ENCODE results near the gene EWSR1. TPM values are rescaled to one million over a fixed set of nuclear protein-coding genes. Genes with fewer than 3 reads are reported as not detected.
A peak's percentile ranks its signal among the peaks of the same experiment; 100 is the strongest.

The EWSR1 gene
- total RNA-seq, 2 experiments from 2014 or later: 336 to 408 TPM

- DNase-seq: no peak
- Mint-ChIP-seq H3K9me3 (ENCODE audit: low read depth) (no peaks in the 10 kb centered on the region), H3K4me1 (peaks cover 10% of the 10 kb centered on the region), H3K27me3 (peaks cover 2% of the 10 kb centered on the region), H3K36me3 (no peaks in the 10 kb centered on the region), H3K27ac (no peak overlapping the region), H3K4me3 (no peak overlapping the region)
- ATAC-seq: no peak
- CTCF ChIA-PET: interaction anchor here (1.5 kb wide), 1 partner anchor 103 kb away, joined by 3 read pairs; no protein-coding TSS in a partner anchor
These were observed 11.3 kb upstream of the EWSR1 start for GRCh38 chr22:29256606-29257325.

GRCh38 chr22:29257751-29258181 lies 10.3 kb upstream of the EWSR1 start:
- Mint-ChIP-seq H3K4me1 (peaks cover 10% of the 10 kb centered on the region), H3K9me3 (ENCODE audit: low read depth) (no peaks in the 10 kb centered on the region), H3K36me3 (no peaks in the 10 kb centered on the region), H3K27ac (no peak overlapping the region), H3K4me3 (no peak overlapping the region), H3K27me3 (no peaks in the 10 kb centered on the region)
- ATAC-seq (no peak), DNase-seq (no peak)
- CTCF ChIA-PET: no interaction called here

GRCh38 chr22:29258407-29259252 lies 9.4 kb upstream of the EWSR1 start:
- Mint-ChIP-seq H3K9me3 (ENCODE audit: low read depth) (no peaks in the 10 kb centered on the region), H3K36me3 (no peaks in the 10 kb centered on the region), H3K4me3 (no peak overlapping the region), H3K27ac (no peak overlapping the region), H3K4me1 (peaks cover 10% of the 10 kb centered on the region), H3K27me3 (no peaks in the 10 kb centered on the region)
- CTCF ChIA-PET: no interaction called here
- DNase-seq (no peak), ATAC-seq (no peak)

GRCh38 chr22:29259253-29259899 lies 8.7 kb upstream of the EWSR1 start:
- peaks cover 2% of the 10 kb centered on the region for H3K36me3 Mint-ChIP-seq
- DNase-seq (no peak), ATAC-seq (no peak)
- H3K27ac Mint-ChIP-seq: no peak overlapping the region
- CTCF ChIA-PET: no interaction called here
- peaks cover 6% of the 10 kb centered on the region for H3K4me1 Mint-ChIP-seq
- no peaks in the 10 kb centered on the region for H3K27me3 Mint-ChIP-seq
- no peak overlapping the region for H3K4me3 Mint-ChIP-seq
- no peaks in the 10 kb centered on the region for H3K9me3 Mint-ChIP-seq (ENCODE audit: low read depth)

- no peak for ATAC-seq
- Mint-ChIP-seq H3K4me1 (peaks cover 2% of the 10 kb centered on the region), H3K9me3 (ENCODE audit: low read depth) (no peaks in the 10 kb centered on the region), H3K27ac (no peak overlapping the region), H3K36me3 (peaks cover 5% of the 10 kb centered on the region), H3K27me3 (no peaks in the 10 kb centered on the region), H3K4me3 (no peak overlapping the region)
- CTCF ChIA-PET: no interaction called here
- DNase-seq: no peak
These were observed 8.0 kb upstream of the EWSR1 start for GRCh38 chr22:29260031-29260560.

- DNase-seq: no peak
- ATAC-seq: no peak
- H3K27me3 Mint-ChIP-seq: no peaks in the 10 kb centered on the region
- H3K4me3 Mint-ChIP-seq: no peak overlapping the region
- H3K36me3 Mint-ChIP-seq: peaks cover 5% of the 10 kb centered on the region
- peaks cover 2% of the 10 kb centered on the region for H3K4me1 Mint-ChIP-seq
- H3K9me3 Mint-ChIP-seq (ENCODE audit: low read depth): no peaks in the 10 kb centered on the region
- CTCF ChIA-PET: interaction anchor here (1.0 to 1.1 kb wide), 2 partner anchors 9 to 15 kb away, joined by 4 read pairs; no protein-coding TSS in a partner anchor
- peak overlapping the region; percentile 28 for H3K27ac Mint-ChIP-seq
These were observed 7.3 kb upstream of the EWSR1 start for GRCh38 chr22:29260601-29261315.

- Mint-ChIP-seq H3K4me1 (peaks cover 9% of the 10 kb centered on the region), H3K27ac (no peak overlapping the region), H3K4me3 (no peak overlapping the region), H3K36me3 (peaks cover 11% of the 10 kb centered on the region), H3K9me3 (ENCODE audit: low read depth) (no peaks in the 10 kb centered on the region), H3K27me3 (no peaks in the 10 kb centered on the region)
- DNase-seq (no peak), ATAC-seq (no peak)
- CTCF ChIA-PET: interaction anchor here (1.2 kb wide), 1 partner anchor 19 kb away, joined by 4 read pairs; no protein-coding TSS in a partner anchor
These were observed 4.2 kb upstream of the EWSR1 start for GRCh38 chr22:29263791-29264276.

- CTCF ChIA-PET: interaction anchor here (1.2 kb wide), 1 partner anchor 20 kb away, joined by 4 read pairs; no protein-coding TSS in a partner anchor
These were observed 2.8 kb upstream of the EWSR1 start for GRCh38 chr22:29265305-29265704.

GRCh38 chr22:29265929-29266328 lies 2.1 kb upstream of the EWSR1 start:
- CTCF ChIA-PET: interaction anchor here (2.8 kb wide), 1 partner anchor 63 kb away, joined by 9 read pairs; no protein-coding TSS in a partner anchor
- ATAC-seq (no peak), DNase-seq (no peak)
- peak overlapping the region; percentile 21 for H3K27ac Mint-ChIP-seq
- H3K4me1 Mint-ChIP-seq: peaks cover 23% of the 10 kb centered on the region
- H3K36me3 Mint-ChIP-seq: peaks cover 32% of the 10 kb centered on the region
- H3K9me3 Mint-ChIP-seq (ENCODE audit: low read depth): no peaks in the 10 kb centered on the region
- H3K27me3 Mint-ChIP-seq: no peaks in the 10 kb centered on the region
- peak overlapping the region; percentile 91 for H3K4me3 Mint-ChIP-seq

More at GRCh38 chr22:29265305-29265704, 2.8 kb upstream of the EWSR1 start:
- Mint-ChIP-seq H3K4me3 (no peak overlapping the region), H3K27me3 (no peaks in the 10 kb centered on the region), H3K4me1 (peaks cover 17% of the 10 kb centered on the region), H3K9me3 (ENCODE audit: low read depth) (no peaks in the 10 kb centered on the region), H3K36me3 (peaks cover 26% of the 10 kb centered on the region), H3K27ac (no peak overlapping the region)
- DNase-seq (no peak), ATAC-seq (no peak)

- no peaks in the 10 kb centered on the region for H3K27me3 Mint-ChIP-seq
- H3K36me3 Mint-ChIP-seq: peaks cover 38% of the 10 kb centered on the region
- peak; percentile 45 for DNase-seq
- peak overlapping the region; percentile 100 for H3K27ac Mint-ChIP-seq
- H3K4me1 Mint-ChIP-seq: peaks cover 31% of the 10 kb centered on the region
- no peaks in the 10 kb centered on the region for H3K9me3 Mint-ChIP-seq (ENCODE audit: low read depth)
- H3K4me3 Mint-ChIP-seq: peak overlapping the region; percentile 91
- no peak for ATAC-seq
- CTCF ChIA-PET: interaction anchor here (0.6 to 2.8 kb wide), 6 partner anchors 21 to 411 kb away, joined by 3 to 9 read pairs (median 5); no protein-coding TSS in a partner anchor
These were observed 1.3 kb upstream of the EWSR1 start for GRCh38 chr22:29266564-29267461.

- H3K36me3 Mint-ChIP-seq: peaks cover 43% of the 10 kb centered on the region
- CTCF ChIA-PET: interaction anchor here (0.8 to 2.8 kb wide), 6 partner anchors 9 to 113 kb away, joined by 3 to 9 read pairs (median 5); no protein-coding TSS in a partner anchor
- peak overlapping the region; percentile 91 for H3K4me3 Mint-ChIP-seq
- DNase-seq (no peak), ATAC-seq (no peak)
- peak overlapping the region; percentile 100 for H3K27ac Mint-ChIP-seq
- no peaks in the 10 kb centered on the region for H3K9me3 Mint-ChIP-seq (ENCODE audit: low read depth)
- peaks cover 38% of the 10 kb centered on the region for H3K4me1 Mint-ChIP-seq
- no peaks in the 10 kb centered on the region for H3K27me3 Mint-ChIP-seq
These were observed 608 bp upstream of the EWSR1 start for GRCh38 chr22:29267462-29267857.
